SW 1271 (cell line): ENCODE measurements around the gene WDR49.
"Not testable (repeated sequence)": the region's sequence is repeated elsewhere in the genome, so short reads cannot be mapped to it uniquely, and the experiment has no call there.

ENCODE experiments used
- DNase-seq, 2 experiments: peaks; one replicate each; lab custom pipeline; 2025; lab: John Stamatoyannopoulos, UW

The WDR49 gene

DNA sequence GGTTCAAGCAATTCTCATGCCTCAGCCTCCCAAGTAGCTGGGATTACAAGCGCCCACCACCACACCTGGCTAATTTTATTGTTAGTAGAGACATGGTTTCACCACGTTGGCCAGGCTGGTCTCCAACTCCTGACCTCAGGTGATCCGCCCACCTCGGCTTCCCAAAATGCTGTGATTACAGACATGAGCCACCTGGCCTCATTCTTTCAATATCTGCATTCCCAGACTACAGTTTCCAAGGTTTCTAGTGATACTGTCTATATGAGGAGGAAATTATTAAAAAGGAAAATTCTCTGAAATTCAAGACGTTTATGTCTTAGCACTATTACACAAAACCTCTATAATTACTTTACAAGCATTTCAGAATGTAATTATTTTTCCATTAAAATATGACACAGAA is 39.5 kb downstream of the WDR49 start:
- DNase-seq, result not testable (repeated sequence)

DNA sequence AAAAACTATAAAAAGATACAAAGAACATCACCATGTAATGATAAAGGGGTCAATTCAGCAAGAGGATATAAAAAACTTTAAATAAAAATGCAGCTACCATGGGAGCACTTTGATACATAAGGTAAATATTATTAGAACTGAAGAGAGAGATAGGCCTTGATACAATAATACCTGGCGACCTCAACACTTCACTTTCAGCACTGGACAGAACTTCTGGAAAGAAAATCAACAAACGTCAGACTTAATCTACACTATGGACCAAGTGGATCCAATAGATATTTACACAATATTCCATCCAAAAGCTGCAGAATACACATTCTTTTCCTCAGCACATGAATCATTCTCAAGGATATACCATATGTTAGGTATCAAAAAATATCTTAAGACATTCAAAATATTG is 42.0 kb downstream of the WDR49 start:
- no peak for DNase-seq

DNA sequence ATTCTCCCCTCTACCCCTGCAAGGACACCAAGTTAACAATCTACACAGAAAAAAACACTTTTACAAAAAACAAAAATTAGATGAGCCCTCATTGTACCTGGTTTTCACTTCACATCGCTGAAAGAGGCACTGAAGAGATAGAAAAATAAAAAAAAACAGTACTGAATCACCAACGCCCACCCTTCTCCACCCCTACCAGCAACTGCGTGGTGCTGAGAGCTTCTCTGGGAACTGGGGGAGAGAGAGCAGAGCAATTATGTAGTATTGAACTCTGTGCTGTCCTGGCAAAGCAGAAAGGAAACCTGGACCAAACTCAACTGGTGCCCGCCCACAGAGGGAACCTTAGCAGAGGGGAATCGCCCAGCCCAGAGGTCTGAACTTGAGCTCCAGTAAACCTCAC is 44.6 kb downstream of the WDR49 start:
- no peak for DNase-seq

DNA sequence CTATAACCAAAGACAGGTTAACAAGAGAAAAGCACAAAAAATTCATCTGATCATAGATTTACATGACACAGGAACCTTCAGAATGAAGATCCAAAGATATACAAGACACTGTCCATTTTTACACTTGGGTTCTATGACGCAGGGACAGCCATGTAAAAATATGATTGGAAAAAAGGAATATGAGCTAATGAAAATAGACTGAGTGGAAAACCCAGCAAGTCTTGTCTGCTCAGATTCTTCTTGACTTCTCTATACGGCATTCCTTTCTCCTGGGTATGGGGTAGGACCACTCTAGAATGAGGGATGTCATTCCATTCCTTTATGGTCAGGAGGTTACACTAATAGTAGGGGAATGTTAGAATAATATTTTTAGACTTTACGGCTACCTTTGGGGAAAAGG is 46.9 kb downstream of the WDR49 start:
- no peak for DNase-seq

DNA sequence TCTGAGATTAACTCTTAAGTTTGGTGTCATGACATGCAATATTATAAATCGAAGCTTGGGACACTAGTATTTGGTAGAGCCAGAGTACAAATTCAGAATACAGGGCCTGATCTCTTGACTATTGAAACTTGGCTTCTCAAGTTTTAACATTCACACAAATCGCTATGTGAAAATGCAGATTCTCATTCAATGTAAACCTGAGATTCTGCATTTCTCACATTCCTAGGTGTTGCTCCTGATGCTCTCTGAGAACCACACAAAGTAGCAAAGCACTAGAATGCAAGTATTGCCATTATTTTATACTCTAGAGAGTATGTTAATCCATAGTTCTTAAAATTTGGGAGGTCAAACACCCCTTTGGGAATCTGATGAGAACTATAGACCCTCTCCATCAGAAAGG is 47.9 kb downstream of the WDR49 start:
- no peak for DNase-seq

DNA sequence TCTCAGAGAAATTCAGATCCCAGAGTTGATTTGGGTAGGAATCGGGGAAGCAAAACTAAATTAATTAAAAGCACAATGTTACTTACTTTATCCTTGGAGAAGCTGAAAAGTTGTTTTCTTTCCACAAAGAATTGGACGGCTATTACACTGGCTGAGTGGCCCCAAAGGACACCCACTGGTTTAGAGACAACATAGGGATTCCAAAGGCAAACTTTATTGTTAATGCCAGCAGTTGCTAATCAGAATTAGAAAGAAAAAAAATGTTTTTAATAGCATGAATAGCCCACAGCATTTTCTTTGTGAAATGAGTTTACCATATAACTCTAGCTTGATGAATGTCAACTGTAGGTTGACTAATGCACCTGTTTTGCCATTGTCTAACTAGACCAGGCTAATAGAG is 51.7 kb downstream of the WDR49 start:
- DNase-seq, result no peak

DNA sequence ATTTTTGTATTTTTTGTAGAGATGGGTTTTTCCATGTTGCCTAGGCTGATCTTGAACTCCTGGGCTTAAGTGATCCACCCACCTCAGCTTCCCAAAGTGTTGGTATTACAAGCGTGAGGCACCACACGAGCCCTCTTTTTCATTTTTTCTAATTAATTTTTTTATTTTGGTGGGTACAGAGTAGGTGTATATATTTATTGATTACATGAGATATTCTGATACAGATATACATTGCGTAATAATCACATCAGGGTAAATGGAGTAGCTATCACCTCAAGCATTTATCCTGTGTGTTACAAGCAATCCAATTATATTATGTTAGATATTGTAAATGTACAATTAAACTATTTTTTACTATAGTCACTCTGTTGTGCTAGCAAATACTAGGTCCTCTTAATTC is 66.1 kb downstream of the WDR49 start:
- DNase-seq, result no peak

DNA sequence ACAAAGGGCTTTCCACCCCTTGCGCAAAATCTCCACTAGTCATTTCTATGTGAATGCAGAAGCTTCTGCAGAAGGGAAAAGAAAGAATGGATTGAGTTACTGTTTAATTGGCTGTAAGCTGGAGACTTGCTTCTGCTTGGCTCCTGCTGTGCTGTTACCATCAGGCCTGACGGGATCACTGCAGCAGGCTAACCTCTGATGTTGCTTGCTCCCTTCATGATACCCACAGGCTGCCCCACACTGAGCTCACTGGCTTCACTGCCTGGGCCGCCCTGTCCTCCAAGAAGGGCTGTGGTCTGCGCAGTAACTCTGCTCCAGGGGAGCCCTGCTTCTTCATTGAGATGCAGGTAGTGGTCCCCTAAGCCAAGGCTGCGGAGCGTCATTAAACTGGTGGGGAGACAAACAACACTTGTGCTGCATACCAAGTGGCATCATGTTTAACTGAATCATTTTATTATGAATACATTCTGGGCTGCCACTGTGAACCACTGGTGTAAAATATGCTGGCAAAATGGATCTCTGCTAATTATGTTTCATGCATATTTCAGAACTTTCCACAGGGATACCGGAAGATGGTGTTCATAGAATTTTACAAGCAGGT is 78.6 kb downstream of the WDR49 start:
- DNase-seq, result no peak

DNA sequence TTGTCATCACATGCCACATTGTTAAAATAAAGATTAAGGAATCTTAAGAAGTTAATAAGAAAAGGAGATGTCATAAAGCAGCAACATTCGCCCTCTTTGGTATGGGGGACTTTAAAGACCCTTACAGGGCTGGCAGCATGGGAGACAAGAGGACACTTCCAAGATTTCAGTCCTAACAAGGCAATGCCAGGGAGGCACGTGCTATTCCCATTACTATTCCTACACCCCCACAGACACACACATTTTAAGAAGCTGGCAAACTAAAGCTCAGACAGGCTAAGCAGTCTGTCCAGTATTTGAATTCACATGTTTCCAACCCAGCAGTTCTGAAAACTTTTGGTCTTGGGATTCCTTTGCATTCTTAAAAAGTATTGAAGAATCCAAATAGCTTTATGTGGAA is 80.8 kb downstream of the WDR49 start:
- DNase-seq, result no peak

DNA sequence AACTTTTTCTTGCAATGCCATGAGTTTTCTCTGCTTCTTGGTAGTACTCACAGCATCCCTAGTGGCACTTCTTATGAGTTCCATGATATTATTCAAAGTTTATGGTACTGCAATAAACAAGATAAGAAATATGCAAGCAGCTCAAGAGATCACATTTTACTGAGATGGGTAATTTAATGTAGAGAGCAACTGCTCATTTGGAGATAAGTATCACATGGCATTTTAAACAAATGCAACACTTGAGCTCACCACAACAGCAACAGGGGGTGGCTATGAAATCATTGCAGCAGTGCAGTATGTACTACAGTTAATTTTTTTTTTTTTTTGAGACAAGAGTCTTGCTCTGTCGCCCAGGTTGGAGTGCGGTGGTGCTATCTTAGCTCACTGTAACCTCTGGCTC is 85.1 kb downstream of the WDR49 start:
- DNase-seq, result no peak

DNA sequence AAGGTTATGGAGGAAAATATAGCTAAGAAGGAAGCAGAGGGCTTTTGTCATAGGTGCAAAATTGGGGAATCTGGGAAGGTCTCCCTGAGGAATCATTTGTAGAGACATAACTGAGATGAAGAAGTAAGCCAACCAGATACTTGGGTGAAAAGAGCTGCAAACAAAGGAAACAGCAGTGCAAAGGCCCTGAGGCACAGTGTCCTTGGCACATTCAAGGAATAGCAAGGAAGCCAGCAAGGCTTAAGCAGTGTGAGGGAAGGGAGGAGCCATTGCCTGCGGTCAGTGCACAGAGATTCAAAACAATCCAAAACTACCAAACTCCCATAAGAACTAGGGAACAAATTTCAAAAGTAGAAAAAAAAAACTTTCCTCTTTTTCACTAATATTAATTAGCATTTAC is 88.3 kb downstream of the WDR49 start:
- no peak for DNase-seq

DNA sequence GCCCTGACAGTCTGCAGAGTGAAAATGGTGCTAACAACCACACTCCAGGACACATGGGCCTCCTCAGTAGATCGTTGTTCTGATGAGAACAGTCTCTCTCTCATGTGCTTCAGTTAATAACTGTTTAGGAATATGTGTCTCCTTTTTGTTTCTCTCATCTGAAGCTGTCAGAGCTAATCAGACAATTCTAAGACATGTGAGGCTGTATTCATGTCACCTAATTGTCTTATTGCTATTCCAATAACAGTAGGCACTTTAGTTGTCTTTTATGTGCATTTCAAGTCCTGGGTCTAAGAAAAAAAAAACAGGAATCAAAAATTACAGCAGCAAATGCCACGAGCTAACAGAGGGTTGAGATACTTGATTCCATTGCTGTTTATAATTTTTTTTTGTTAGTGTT is 89.1 kb downstream of the WDR49 start:
- DNase-seq, result no peak

DNA sequence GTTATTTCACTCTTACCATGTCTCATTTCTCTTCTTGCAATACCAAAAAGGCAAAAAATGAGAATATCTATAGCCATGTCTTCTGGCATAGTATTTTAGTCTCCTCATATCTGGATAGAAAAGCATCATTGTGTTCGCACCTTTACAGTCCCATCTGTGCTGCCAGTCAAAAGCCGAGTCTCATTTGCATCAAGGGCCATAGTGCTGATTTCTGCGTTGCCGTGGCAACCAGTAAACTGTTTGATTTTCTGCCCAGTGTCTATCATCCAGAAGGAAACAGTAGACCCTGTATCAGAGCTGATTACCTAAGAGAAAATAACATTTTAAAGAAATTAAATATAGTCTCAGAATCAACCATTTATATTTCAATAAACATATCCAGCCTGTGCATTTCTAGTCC is 93.8 kb downstream of the WDR49 start:
- DNase-seq, result no peak

DNA sequence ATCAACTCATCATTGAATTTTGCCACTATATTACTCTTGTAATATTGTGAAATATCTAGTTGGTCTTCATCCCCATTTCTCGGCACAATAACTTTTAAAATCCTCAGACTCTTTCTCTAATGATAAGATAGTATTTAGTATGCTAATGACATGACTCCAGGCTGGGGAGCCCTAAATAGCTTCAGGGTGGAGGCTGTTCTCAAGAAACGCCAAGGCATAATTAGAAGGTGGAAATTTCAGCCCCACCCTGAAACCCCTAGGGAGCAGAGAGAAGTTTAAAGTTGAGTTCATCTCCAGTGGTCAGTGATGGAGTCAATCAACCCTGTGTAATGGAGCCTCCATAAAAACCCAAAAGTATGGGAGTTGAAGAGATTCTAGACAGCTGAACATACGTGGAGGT is 98.8 kb downstream of the WDR49 start:
- DNase-seq, result no peak

DNA sequence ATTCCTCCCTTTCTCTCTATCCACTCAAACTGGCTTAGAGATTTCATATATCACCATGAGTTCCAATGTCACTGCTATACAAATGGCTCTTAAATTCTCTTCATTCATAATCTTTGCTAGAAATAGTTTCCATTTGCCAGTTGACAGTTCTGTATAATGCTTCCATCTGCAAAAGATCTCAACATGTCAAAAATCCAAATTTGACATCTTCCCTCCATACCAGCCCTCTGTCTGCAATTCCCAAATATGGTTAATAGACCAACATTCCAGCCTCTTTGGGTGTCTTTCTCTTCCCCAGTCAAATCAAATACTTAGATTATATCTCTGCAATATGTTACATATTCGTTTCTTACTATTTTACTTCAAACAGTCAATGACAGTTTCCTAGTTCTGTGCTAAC is 115.7 kb downstream of the WDR49 start:
- DNase-seq, result no peak

DNA sequence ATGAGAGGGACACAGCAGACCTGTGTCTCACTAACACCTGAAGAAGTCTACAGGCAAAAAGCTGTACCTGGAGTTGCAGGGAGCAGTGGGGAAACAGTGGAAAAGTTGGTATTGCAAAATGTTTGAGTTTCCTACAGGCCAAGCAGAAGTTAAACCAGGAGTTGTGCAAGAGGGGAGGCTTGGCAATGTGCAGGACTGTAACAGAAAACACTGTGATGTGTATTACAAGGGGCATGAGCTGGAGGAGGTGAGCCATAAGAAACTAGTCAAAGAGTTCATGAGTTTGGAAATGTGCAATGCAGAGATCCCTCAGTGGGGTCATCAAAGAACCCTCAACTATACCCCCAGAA is 132.8 kb downstream of the WDR49 start:
- no peak for DNase-seq

DNA sequence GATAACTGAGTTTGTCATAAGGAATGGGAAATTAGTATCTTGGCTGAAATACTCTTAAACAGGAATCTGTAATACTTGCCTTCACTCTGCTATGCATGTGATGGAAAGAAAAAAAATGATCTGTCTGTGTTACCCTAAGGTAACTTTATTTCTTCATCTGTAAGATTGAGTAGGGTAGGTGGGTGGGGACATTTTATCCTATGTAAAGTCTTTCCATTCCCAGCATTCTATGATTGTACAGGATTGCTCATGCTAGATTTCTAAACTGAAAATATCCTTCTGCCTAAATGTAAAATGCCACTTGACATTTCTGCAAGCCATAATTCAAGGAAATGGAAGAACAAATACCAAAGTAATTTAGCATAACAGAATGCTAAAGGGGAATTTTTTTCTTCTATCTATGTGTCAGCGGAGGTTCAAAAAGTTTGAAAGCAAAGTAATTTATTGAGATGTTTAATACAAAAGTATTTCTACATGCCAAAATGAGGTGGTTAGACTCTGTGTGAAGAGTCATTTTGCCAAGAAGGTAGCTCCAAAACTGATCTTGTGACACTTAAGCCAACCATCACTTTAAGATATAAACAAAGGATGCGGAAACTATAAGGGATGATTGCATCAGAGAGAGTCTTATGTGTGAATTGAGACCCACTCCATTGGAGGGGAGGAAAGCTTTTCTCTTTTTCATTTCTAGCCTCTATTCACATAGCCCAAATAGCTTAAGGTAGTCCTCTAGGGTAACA is 133.3 kb downstream of the WDR49 start:
- DNase-seq, result no peak

DNA sequence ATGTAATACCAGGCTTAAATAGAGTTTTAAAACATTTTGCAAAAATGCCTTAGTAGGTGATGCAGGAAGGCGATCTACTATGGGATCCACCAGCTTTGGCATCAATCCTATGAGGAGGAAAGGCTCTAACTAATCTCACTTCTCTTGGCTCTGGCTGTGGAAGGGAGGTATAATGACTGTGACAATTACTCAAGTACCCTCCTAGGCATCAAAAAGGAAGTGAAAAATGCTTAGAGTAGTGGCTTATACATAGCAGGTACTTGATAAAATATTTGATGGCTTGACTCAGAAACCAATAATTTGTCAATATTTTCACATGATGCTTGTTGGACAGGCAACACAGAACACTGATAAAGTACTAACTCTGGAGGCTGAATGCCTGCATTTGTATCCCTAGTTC is 145.8 kb downstream of the WDR49 start:
- no peak for DNase-seq

DNA sequence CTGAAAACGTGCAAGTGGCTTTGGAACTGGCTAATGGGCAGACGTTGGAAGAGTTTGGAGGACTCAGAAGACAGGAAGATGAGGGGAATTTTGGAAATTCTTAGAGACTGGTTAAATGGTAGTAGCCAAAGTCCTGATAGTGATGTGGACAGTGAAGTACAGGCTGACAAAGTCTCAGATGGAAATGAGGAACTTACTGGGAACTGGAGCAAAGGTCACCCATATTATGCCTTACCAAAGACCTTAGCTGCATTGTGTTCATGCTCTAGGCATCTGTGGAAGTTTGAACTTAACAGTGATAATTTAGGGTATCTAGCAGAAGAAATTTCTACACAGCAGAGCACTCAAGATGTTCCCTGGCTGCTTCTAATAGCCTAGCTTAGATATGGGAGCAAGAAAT is 151.3 kb downstream of the WDR49 start:
- no peak for DNase-seq

DNA sequence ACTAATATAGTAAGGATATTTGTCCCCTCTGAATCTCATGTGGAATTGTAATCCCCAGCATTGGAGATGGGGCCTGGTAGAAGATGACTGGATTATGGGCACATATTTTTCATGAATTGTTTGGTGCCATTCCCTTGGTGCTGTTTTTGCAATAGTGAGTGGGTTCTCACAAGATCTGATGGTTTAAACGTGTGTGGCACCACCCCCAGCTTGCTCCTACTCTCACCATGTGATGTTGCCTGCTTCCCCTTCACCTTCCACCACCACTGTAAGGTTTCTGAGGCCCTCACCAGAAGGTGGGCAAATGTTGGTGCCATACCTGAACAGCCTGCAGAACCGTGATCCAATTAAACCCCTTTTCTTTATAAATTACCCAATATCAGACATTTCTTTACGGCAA is 151.8 kb downstream of the WDR49 start:
- DNase-seq, result no peak

DNA sequence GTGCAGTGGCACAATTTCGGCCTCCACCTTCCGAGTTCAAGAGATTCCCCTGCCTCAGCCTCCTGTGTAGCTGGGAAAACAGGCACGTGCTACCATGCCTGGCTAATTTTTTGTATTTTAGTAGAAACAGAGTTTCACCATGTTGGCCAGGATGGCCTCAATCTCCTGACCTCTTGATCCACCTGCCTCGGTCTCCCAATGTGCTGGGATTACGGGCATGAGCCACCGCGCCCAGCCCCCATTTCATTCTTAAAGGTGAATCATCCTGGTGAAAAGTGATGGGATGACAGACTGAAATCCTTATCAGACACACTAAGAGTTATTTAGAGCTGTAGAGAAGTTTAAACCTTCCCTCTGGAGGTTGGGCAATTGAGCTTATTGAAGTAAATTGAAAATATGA is 155.8 kb downstream of the WDR49 start:
- DNase-seq, result no peak

DNA sequence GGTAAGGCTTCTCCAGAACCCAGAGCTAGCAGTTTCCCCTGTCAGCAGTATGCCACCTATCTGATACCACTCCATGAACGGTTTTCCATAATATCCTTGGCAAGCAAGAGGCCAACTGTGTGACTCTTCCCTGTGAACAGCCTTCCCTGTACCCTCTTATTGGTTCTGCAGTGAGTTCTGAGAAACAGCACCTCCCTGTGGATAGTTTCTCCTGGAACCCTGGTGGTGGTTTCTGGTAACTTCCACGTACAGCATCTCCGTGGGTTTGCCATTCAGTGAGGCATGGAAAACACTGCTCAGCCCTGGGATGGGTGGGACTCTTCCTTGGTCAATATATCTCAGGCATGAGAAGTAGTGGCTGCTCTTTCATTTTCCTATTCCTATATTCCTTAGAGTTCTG is 160.5 kb downstream of the WDR49 start:
- no peak for DNase-seq

DNA sequence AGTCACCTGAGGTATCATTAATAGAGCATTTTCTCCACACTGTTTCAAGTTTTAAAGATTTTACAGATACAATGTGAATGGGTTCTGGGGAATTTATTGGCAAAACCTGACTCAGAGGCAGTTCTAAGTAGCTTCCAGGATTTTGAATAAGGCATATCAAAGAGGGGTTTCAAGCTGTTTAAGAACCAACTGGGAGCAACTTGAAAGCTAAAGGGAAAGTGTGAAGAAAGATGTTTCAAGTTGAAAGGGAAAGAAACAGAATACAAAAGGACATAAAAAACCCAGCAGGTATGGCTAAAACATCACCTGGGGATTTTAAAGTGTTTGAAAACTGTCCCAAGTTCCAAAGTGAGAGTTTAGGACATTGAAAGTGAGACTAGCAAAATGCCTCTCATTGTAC is 162.1 kb downstream of the WDR49 start:
- no peak for DNase-seq

DNA sequence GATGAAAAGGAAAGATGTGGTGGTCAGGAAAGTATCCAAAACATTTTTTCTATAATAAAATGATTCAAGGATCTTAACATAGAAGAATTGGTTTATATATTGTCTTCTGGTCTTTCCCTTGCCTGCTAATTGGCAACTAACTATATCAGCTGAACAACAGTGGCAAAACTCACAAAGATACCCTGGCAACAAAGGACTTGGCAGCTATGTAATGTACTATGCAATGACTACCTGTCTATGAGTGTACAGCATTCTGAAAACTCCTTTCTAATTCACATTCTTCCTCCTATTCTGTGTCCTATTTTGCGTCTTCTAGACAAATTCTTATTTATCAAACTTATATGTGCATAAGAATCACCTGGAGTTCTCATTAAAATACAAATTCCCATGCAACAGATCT is 164.2 kb downstream of the WDR49 start:
- DNase-seq, result no peak
